ENCODE measurements around the gene RAI2. TPM values are rescaled to one million over a fixed set of nuclear protein-coding genes. Genes with fewer than 3 reads are reported as not detected.

The RAI2 gene
- 0.23 TPM in 1 of 2 replicates, not detected in the other for total RNA-seq (ENCODE audit: low replicate concordance)

GRCh38 chrX:17860811-17861488 is at the start of gene RAI2:
TSS of gene RAI2 (minus strand) at chrX:17861298. CDS start at chrX:17802010, 59,288 bp downstream.

Other genes starting within 250 kb of the RAI2 start
- 4.6 and 6.2 TPM in 2 replicates for gene SCML1, start 123.8 kb downstream of the RAI2 start, total RNA-seq (ENCODE audit: low replicate concordance)